Kidney epithelial cell (primary cell): ENCODE measurements around the gene KMT2E. TPM values are rescaled to one million over a fixed set of nuclear protein-coding genes. Genes with fewer than 3 reads are reported as not detected.

Experiments used
- DNase-seq: peaks from one replicate; pipeline ENCODE4 v3.0.0-alpha.2; 2010; ENCODE audit warnings: low read depth
- H3K27me3 ChIP-seq: 2 replicates; pipeline ENCODE4 v1.6.0; 2011; ENCODE audit warnings: low read length; ENCODE audit not compliant: control insufficient read depth, insufficient read depth
- H3K36me3 ChIP-seq: 2 replicates; pipeline ENCODE4 v1.5.1; 2011; ENCODE audit warnings: low read length; ENCODE audit not compliant: control insufficient read depth, insufficient read depth
- H3K4me3 ChIP-seq: 2 replicates; pipeline ENCODE4 v1.5.1; 2011; ENCODE audit warnings: low read depth, mild to moderate bottlenecking, control low read depth, low read length
- CTCF ChIP-seq: IDR thresholded peaks from 2 replicates; pipeline ENCODE4 v1.5.1; 2011; ENCODE audit warnings: mild to moderate bottlenecking, moderate library complexity, low read length, control low read depth, inconsistent platforms; ENCODE audit not compliant: insufficient read depth, poor library complexity, severe bottlenecking
- total RNA-seq: library from RNA; depleted of rRNA; stranded (reverse); fragments of >200 nt; gene quantifications from 2 replicates; pipeline ENCODE4 v1.2.3, GENCODE V29; 2015

KMT2E gene
- total RNA-seq, 1 donor from 2014 or later: 36.3 TPM

GRCh38 chr7:105098863-105099515, 85.0 kb downstream of the KMT2E start:
- DNase-seq: no peak
- no peaks in the 10 kb centered on the region for H3K36me3 ChIP-seq
- H3K4me3 ChIP-seq: no peak overlapping the region
- no peaks in the 10 kb centered on the region for H3K27me3 ChIP-seq
- no peak for TF ChIP-seq CTCF

DNA sequence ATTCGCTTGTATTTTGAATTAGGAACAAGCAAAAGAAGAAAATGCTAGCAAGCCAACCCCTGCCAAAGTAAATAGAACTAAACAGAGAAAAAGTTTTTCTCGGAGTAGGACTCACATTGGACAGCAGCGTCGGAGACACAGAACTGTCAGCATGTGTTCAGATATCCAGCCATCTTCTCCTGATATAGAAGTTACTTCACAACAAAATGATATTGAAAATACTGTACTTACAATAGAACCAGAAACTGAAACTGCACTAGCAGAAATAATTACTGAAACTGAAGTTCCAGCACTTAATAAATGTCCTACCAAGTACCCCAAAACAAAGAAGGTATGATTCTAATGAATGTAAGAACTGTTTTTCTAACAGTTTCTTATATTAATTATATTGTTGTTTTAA, 87.9 kb downstream of the KMT2E start:
- no peak for TF ChIP-seq CTCF
- H3K36me3 ChIP-seq: no peaks in the 10 kb centered on the region
- H3K4me3 ChIP-seq: no peak overlapping the region
- H3K27me3 ChIP-seq: no peaks in the 10 kb centered on the region
- no peak for DNase-seq

DNA sequence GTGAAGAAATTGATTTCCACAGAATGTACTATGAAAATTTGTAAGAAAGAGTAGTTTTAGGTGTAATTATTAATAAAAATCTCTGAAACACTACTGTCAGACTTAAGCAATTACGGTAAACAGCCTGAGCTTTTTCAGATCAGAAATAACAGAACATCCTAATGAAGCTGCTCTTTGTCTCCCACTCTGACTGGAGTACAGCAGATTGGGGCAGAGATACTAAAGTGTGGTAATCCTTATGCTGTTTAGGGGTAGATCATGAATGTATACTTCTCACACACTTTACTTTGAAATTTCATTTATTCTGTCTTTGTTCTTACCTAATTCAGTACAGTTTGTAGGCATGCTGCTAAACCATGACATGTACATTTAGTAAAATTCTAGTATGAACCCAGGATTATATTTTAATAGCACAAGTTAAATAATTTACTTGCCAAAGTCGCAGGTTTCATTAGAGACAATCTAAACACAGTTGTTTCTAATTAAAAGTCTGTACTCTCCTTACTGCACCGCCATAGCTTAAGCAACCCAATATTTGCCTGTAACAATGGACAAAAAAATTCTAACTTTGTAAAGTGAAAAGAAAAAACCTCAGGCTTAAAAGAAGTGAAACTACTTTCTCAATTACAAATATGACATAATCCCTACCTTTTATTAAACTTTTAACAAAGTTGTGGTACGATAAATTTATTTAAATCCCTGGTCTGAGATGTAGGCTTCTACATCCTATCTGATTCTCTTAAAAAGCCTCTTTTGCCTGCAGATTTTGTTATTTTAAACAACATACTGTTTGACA, 88.8 kb downstream of the KMT2E start:
- H3K27me3 ChIP-seq: no peaks in the 10 kb centered on the region
- TF ChIP-seq CTCF: no peak
- no peak overlapping the region for H3K4me3 ChIP-seq
- no peaks in the 10 kb centered on the region for H3K36me3 ChIP-seq
- DNase-seq: no peak

DNA sequence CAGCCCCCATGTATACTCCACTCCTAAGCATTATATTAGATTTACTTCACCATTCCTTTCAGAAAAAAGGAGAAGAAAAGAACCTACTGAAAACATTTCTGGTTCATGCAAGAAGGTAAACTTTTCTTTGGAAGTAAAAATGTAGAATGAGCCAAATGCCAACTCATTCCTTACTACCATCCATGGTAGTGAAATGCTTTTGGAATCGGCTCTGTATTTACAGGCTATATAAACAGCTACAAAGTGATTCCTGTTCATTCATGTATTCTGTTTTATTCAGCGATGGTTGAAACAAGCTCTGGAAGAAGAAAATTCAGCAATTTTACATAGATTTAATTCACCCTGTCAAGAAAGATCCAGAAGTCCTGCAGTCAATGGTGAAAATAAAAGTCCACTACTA, 91.6 kb downstream of the KMT2E start:
- no peak overlapping the region for H3K4me3 ChIP-seq
- peaks cover 2% of the 10 kb centered on the region for H3K36me3 ChIP-seq
- no peaks in the 10 kb centered on the region for H3K27me3 ChIP-seq
- no peak for TF ChIP-seq CTCF
- no peak for DNase-seq

DNA sequence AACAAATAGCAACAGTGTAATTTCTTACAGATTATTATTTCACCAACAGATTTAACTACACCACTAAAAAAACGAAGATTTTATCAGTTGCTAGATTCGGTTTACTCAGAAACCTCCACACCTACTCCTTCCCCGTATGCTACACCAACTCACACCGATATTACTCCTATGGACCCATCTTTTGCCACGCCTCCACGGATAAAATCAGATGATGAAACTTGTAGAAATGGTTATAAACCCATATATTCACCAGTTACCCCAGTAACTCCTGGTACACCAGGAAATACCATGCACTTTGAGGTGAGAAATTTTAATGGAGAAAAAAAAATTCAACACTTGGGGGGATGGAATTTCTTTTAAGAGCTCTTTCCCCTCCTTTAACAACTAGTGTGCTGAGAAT, 92.5 kb downstream of the KMT2E start:
- no peaks in the 10 kb centered on the region for H3K27me3 ChIP-seq

More for the DNA sequence above, 92.5 kb downstream of the KMT2E start:
- no peak for TF ChIP-seq CTCF
- H3K4me3 ChIP-seq: no peak overlapping the region
- no peak for DNase-seq
- peaks cover 2% of the 10 kb centered on the region for H3K36me3 ChIP-seq
